OCI-LY7 (cell line): ENCODE data around the gene SMIM7.

ENCODE experiments used
- EZH2phosphoT487 ChIP-seq: fragments of 200-600 bp; sonication (generic); IDR thresholded peaks from 2 replicates; pipeline ENCODE4 v1.6.1; 2018; ENCODE audit warnings: low read depth, borderline replicate concordance, mild to moderate bottlenecking, mixed run types, antibody characterized with exemption, low read length, moderate library complexity, mixed read lengths
- TF ChIP-seq, protein P1 (sequence below): fragments of 200-600 bp; sonication (generic); conservative IDR thresholded peaks from 2 replicates; pipeline ENCODE4 v1.5.1; 2014; ENCODE audit warnings: mild to moderate bottlenecking, antibody characterized with exemption, low read length, moderate library complexity, mixed read lengths

DNA sequence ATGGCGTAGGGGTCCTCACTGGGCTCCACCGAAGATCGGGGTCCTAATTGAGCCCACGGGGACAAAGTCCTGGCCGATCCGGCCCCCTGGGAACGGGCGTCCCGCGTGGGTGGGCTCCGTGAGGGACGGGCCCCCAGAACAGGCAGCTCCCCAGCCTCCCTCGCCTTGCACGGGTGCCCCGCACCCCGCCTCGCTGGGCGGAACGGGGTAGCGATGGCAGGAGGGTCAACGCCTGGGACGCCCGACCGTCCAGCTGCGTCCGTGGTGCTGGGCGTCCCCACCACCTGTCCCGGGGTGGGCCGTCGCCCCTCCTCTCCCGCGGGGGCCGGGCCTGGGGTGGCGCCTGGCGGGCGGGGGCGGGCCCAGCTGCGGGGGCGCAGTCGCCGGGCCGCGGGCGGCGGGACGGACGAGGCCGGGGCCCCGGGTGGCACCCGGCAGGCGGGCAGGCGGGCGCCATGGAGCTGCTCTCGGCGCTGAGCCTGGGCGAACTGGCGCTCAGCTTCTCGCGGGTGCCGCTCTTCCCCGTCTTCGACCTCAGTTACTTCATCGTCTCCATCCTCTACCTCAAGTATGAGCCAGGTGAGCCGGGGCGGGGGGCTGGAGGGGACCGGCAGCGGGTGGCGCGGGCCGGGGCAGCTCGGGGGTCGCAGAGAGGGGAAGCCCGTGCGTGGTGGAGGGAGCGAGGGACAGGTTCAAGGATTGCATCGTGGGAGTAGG is 977 bp upstream of the SMIM7 start, which contains the start of gene TMEM38A:
- TF ChIP-seq, protein P1, sequence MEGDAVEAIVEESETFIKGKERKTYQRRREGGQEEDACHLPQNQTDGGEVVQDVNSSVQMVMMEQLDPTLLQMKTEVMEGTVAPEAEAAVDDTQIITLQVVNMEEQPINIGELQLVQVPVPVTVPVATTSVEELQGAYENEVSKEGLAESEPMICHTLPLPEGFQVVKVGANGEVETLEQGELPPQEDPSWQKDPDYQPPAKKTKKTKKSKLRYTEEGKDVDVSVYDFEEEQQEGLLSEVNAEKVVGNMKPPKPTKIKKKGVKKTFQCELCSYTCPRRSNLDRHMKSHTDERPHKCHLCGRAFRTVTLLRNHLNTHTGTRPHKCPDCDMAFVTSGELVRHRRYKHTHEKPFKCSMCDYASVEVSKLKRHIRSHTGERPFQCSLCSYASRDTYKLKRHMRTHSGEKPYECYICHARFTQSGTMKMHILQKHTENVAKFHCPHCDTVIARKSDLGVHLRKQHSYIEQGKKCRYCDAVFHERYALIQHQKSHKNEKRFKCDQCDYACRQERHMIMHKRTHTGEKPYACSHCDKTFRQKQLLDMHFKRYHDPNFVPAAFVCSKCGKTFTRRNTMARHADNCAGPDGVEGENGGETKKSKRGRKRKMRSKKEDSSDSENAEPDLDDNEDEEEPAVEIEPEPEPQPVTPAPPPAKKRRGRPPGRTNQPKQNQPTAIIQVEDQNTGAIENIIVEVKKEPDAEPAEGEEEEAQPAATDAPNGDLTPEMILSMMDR: no peak
- no peak for TF ChIP-seq EZH2phosphoT487
